GM10847 (cell line): ENCODE data around the gene TTC31.

ENCODE experiments used
- POLR2A ChIP-seq: IDR thresholded peaks from 2 replicates; pipeline ENCODE4 v1.6.1; 2011; ENCODE audit not compliant: insufficient read length; ENCODE audit errors: extremely low read depth

The TTC31 gene

DNA sequence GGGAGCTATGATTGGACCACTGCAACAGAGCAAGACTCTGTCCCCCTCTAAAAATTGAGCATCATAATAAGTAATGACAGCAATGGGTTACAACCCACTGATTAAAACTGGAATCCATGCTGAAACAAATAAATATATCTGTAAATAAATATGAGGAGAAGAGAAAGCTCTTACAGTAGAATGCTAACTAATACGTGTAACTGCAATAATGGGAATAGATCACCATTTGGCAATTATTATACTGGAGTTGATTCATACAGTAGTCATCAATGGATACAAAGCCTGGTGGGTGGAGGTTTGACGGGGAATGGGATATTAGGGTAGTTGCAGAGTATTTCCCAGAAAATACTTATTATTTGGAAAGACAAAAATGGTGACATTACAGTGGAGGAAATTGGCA lies 34.1 kb upstream of the TTC31 start:
- TF ChIP-seq POLR2A = no peak

DNA sequence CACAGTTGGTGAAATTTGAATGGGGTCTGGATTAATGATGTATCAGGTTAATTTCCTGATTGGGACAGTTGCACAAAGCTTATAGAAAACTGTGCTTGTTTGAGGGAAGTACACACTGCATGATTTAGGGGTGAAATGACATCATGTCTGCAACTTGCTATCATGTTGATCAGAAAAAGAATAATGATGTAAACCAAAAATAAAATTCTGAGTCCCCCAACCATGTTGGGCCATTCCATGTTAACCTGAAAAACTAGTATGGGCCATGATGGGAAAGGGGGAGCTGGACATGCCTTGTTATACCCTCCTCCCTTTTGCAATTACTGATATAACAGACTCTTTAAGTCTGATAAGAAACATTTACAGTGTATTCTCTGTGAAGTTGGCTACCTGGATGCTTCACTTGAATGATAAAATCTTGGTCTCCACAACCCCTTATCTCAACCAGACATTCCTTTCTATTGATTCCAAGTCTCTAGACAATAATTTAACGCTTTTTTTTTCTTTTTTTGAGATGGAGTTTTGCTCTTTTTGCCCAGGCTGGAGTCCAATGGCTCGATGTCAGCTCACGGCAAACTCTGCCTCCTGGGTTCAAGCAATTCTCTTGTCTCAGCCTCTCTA lies 32.2 kb upstream of the TTC31 start:
- TF ChIP-seq POLR2A = no peak

DNA sequence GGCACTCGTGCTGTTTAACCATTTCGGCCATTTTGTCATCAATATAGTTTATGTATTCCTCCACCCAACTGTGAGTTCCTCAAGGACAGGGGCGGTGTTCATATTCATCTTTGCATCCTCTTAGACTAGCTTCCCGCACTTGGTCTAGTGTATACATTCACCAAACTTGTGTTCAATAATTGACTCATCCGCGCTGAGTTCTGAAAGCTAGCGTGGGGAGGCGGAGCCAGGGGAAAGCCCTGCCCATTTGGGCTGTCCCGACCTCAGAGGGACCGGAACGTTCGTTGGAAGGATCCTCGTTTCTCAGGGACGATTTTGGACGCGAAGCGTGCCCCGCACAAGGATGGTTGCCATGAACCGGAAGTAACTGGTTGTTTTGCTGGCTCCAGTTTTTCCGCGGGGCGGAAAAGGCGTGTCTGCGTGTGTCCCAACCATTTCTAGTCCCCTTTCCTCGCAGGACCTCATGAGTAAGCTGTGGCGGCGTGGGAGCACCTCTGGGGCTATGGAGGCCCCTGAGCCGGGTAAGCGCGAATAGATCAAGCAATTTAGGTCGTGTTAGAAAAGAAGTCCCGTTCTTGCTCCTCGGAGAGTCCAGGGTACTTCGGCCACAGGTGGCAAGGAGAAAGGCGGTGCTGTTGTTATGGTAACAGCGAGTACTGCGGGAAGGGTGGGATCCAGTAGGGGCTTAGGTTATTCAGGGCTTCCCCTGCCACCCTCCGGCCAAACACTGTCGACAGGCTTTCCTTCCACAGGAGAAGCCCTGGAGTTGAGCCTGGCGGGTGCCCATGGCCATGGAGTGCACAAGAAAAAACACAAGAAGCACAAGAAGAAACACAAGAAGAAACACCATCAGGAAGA lies 28.0 kb upstream of the TTC31 start, which contains the start of gene INO80B:
Gene INO80B, plus strand, starts transcription at position 434 of the 858 bp plus-strand sequence. Its CDS starts 30 bp downstream, at position 464.
- no peak for TF ChIP-seq POLR2A

DNA sequence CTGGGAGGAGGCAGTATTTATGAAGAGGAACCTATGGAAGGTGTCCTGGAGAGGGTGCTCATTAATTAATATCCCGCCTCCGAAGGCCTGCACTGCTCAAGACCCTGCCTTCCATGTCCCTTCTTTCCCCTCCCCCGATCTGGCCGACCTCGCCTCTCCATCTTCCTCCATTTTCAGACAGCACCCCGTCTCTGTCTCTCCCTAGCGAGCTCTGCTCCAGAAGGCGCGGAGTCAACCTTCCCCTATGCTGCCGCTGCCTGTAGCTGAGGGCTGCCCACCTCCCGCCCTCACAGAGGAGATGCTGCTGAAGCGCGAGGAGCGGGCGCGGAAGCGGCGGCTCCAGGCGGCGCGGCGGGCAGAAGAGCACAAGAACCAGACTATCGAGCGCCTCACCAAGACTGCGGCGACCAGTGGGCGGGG lies 25.7 kb upstream of the TTC31 start:
- TF ChIP-seq POLR2A = peak; percentile 40

DNA sequence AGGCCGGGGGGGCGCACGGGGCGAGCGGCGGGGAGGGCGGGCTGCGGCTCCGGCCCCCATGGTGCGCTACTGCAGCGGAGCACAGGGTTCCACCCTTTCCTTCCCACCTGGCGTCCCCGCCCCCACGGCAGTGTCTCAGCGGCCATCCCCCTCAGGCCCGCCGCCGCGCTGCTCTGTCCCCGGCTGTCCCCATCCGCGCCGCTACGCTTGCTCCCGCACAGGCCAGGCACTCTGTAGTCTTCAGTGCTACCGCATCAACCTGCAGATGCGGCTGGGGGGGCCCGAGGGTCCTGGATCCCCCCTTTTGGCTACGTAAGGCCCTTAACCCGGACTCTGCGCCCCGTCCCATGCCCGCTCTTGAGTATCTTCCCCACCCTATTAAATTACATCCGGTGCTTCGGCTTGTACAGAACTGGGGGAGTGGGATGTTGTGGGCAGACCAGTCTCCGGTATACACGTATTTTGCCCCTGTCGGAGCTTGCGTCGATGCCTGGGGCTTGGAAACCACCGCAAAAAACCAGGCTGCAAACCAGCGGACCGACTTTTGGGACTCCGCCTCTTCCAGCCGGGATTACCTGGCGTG lies 25.2 kb upstream of the TTC31 start:
- peak; percentile 41 for TF ChIP-seq POLR2A

DNA sequence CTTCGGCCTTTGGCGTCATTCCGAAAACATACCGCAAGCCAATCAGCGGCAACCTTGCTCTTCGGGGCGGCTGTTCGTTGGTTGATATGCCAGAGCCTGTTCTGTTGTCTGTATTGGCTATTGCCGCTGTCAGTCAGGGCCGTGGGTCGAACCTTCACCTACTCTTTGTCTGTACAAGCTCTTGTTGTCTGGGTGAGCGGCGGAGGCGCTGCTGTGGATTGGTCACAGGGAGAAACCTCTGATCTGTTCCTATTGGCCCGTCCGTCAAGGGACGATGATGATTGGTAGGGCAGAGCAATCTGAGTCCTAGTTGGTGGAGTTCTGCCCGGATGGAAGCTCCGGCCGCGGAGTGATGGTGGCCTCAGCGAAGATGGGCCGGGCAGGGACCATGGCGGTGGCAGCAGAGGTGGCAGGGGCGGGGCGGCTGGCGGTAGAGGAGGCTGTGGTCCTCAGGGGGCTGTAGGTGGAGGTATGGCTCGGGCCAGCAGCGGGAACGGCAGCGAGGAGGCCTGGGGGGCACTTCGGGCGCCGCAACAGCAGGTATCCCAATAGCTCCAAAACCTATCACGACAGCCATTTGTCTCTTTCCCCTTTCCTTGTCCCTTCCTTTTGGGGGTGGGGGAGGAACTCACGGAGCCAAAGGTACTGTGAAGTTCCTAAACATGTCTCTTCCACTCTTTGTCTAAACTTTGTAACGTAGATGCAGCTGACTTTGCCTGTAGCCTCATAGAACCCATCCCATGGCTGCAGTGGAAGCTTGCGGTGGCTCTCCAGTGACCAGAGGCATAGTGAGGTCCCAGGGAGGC lies 24.5 kb upstream of the TTC31 start, which contains the start of gene WBP1:
Gene WBP1, plus strand, starts transcription at position 307 of the 806 bp plus-strand sequence. Its CDS starts 165 bp downstream, at position 472.
- peak; percentile 40 for TF ChIP-seq POLR2A

DNA sequence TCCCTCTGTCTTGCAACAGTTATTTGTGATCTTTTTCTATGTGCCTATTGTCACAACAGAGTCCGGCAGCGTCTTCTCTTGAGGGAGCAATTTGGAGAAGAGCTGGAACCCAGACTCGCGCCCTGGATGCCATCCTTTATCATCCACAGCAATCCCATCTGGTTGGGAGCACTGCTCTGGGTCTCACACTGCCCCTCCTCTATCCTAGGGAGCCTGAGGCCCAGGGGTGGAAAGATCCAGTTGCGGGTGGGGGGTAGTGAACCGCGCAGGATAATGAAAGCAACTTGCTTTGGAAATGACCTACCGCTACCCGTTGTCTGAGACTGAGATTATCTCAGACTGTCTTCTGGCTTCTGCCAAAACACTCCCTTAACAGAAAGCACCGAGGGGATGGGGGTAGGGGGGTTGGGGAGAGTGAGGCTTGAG lies 23.9 kb upstream of the TTC31 start:
- no peak for TF ChIP-seq POLR2A

DNA sequence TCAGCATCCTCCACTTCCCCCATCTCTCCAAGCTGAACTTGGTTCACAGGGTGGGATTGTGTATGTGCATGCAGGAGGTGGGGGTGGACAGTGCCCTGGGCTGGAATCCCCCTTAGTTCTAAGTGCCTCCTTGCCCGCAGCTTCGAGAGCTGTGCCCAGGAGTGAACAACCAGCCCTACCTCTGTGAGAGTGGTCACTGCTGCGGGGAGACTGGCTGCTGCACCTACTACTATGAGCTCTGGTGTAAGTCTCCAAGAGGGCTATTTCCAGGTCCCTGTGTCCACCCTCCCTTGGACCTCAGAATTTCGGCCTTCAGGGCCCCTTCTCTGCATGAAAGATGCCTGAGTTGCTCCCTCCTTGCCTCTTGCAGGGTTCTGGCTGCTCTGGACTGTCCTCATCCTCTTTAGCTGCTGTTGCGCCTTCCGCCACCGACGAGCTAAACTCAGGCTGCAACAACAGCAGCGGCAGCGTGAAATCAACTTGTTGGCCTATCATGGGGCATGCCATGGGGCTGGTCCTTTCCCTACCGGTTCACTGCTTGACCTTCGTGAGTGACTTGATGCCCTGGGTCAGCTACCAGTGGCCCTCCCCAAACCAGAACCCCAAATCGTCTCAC lies 23.3 kb upstream of the TTC31 start:
- TF ChIP-seq POLR2A = peak; percentile 5

DNA sequence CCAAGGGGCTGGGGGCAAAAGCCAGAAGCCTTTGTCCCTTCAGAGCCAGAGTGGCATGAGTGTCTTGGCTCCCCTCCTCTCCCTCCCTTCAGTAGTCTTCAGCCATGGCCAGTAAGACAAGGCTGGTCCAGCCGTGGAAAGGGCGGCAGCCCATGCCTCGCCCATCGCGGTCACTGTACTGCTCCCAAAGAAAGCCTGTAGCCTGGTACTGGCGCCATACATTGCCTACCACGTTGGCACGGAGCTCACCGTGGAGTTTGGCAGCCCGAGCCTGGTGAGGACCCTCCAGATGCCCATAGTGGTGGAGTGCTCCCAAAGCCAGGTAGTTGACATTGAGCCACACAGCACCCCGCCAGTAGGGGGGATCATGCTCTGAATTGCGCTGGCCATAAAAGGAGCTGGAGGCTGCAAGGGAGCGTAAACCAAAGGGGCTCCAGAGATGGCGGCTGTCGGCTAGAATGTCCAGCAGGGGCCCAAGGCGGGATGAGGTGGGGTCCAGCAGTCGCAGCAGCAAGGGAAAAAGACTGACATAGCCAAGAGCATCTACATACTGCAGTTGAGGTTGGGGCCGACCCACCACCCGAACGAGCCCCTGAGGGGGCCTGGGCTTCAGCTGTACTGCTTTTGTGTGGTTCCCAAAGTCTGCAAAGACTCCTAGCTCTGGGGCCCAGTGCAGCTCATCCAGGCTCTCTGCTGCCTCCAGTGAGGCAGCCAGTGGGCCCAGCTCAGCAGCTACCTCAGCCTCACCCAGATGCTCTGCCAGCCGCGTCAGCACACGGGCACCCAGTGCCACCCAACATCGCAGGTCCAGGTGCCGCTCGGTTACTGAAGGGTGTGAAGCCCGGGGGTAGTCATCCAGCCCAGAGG lies 21.5 kb upstream of the TTC31 start:
- TF ChIP-seq POLR2A = no peak

DNA sequence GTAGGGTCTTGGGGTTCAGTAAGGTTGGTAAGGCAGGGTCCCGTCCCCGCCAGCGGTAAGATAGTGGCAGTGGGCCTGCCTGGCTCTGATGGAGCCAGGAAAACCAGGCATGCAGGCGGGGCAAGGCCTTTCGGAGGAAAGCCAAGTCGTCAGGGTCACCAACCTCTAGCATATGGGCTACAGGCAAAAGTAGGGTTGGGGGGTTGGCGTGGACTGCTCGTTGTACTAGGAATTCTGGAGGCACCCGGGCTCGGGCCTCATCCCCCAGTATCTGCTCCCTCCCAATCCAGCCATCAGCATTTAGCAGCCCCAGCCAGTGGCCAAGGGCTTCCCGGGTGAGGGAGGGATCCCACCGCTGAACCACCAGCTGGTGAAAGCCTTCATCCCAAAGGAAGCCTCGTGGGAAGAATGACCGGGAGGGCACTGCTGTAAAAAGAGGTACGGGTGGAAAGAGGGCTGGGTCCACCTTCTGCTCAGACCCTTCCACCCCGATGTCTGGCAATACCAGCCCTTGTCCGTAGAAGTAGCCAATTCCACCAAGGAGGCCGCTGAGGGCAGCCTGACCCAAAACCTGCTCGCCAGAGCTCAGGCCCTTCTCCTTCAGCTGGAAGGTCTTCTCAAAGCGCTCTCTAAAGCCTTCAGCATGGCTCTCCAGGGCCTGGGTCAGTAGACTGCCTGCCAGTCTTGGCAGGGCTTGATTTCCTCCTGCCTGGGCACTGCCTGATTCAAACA lies 20.7 kb upstream of the TTC31 start:
- no peak for TF ChIP-seq POLR2A

DNA sequence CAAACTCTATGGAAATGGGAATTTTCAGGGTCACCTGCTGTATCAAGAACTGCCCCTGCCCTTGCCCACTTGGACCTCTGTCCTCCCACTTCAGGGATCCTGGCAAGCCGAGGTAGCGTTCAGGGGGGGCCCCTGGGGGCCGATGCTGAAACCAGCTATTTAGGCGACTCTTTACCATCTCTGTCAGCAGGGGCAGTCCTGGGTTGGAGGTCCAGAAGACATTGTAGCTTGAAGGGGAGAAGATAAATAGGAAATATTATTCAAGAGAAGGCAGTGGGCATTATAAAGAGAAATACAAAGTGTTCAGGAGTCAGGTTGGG lies 20.1 kb upstream of the TTC31 start:
- no peak for TF ChIP-seq POLR2A

DNA sequence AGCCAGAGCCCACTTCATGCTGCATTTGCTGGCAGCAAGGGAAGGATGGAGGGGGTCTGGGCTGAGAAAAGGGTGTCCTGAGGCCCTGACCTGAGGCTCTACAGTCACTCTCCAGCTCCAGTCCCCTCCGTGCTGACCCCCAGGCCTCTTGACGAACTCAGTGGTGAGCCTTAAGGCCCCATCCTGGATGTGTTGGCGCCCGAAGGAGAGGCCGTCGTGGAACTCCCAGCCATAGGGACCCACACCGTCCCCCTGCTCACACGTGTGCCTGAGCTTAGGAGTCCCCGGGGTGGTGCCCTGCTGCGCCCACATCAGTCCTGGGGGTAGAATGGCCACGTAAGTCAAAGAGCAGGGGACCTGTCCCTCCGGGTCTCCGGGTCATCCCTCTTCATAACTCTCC lies 18.5 kb upstream of the TTC31 start:
- TF ChIP-seq POLR2A = no peak

DNA sequence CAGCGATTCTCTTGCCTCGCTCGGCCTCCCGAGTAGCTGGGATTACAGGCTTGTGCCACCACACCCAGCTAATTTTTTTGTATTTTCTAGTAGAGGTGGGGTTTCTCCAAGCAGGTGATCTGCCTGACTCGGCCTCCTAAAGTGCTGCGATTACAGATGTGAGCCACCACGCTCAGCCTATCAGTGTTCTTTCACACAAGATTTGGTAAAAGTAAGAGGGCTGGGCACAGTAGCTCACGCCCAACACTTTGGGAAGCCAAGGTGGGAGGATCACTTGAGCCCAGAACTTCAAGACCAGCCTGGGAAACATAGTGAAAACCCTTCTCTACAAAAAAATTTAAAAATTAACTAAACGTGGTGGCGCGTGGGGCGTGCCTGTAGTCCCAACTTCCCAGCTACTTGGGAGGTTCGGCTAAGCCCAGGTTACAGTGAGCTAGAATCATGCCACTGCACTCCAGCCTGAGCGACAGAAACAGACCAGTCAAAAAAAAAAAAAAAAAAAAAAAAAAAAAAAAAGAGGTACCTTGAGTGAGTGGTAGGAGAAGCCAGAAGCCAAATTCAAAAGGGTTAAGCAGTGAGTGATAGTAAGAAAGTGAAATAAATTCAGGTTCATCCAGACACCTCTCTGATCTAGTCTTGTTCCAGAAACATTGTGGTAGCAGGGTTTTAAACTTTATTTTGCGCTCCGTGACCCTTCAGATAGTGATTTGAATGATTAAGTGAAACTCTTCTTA lies 11.4 kb upstream of the TTC31 start:
- no peak for TF ChIP-seq POLR2A
